Omental fat pad (tissue), 4 donors: ENCODE results near the gene RTTN. TPM values are rescaled to one million over a fixed set of nuclear protein-coding genes. Genes with fewer than 3 reads are reported as not detected.

Source experiments
- ATAC-seq: fragments of 150-250 bp; one replicate; pipeline ENCODE4 v1.9.1; 2016; ENCODE audit warnings: mild to moderate bottlenecking, moderate library complexity; ENCODE audit not compliant: low FRiP score
- DNase-seq: peaks from one replicate; pipeline ENCODE4 v3.0.0-alpha.2; 2019; ENCODE audit warnings: low spot score
- CTCF ChIP-seq, 3 donors: fragments of 450-650 bp; IDR thresholded peaks; one replicate each; pipeline ENCODE4 v1.5.1; 2016 to 2017; ENCODE audit warnings: antibody characterized with exemption in 3 of 3, mild to moderate bottlenecking in 3 of 3, moderate library complexity in 2 of 3
- total RNA-seq, 4 donors: library from RNA; depleted of rRNA; stranded (reverse); fragments of >200 nt; gene quantifications; one replicate each; pipeline ENCODE4 v1.1.0, GENCODE V29; 2016

The RTTN gene
- total RNA-seq, 4 donors from 2014 or later = 9.7 to 23.5 (median 11.0) TPM

- no peak for TF ChIP-seq CTCF (IDR thresholded peaks at IDR 0.05)
- ATAC-seq = no peak
- DNase-seq = no peak
Measured at GRCh38 chr18:70036168-70036567, 169.3 kb downstream of the RTTN start.

GRCh38 chr18:70031221-70031620, 174.3 kb downstream of the RTTN start:
- DNase-seq = no peak
- ATAC-seq = no peak
- no peak for TF ChIP-seq CTCF (IDR thresholded peaks at IDR 0.05)

- TF ChIP-seq CTCF (IDR thresholded peaks at IDR 0.05) = no peak
- DNase-seq = no peak
- no peak for ATAC-seq
Measured at GRCh38 chr18:70030728-70031127, 174.8 kb downstream of the RTTN start.

GRCh38 chr18:70029163-70029562, 176.3 kb downstream of the RTTN start:
- ATAC-seq (no peak), DNase-seq (no peak)
- no peak for TF ChIP-seq CTCF (IDR thresholded peaks at IDR 0.05)

GRCh38 chr18:70028734-70029133, 176.8 kb downstream of the RTTN start:
- DNase-seq = no peak
- no peak for ATAC-seq
- no peak for TF ChIP-seq CTCF (IDR thresholded peaks at IDR 0.05)

- TF ChIP-seq CTCF (IDR thresholded peaks at IDR 0.05) = no peak
- ATAC-seq (no peak), DNase-seq (no peak)
Measured at GRCh38 chr18:70028084-70028483, 177.4 kb downstream of the RTTN start.

- TF ChIP-seq CTCF (IDR thresholded peaks at IDR 0.05) = no peak
- ATAC-seq = no peak
Measured at GRCh38 chr18:70025580-70025979, 179.9 kb downstream of the RTTN start.

More at GRCh38 chr18:70025580-70025979, 179.9 kb downstream of the RTTN start:
- DNase-seq = no peak
